ENCODE data around the gene ADORA3. TPM values are rescaled to one million over a fixed set of nuclear protein-coding genes. Genes with fewer than 3 reads are reported as not detected.

The ADORA3 gene
- total RNA-seq, 1 donor from 2014 or later, result not detected

- H3K4me3 Mint-ChIP-seq, result no peak overlapping the region
- DNase-seq (ENCODE audit: low spot score), result no peak
- no peaks in the 10 kb centered on the region for H3K27me3 Mint-ChIP-seq (ENCODE audit: insufficient read depth, low read depth)
- Histone ChIP-seq H3K9me3 (ENCODE audit: low read depth) (no peaks in the 10 kb centered on the region), H3F3A (ENCODE audit: low read depth) (peaks cover 8% of the 10 kb centered on the region), H3K9ac (no peak overlapping the region), H3K79me2 (ENCODE audit: low read depth) (no peaks in the 10 kb centered on the region), H3K27me3 (no peaks in the 10 kb centered on the region), H3K27ac (no peak overlapping the region), H3K4me3 (no peak overlapping the region), H3K4me1 (no peaks in the 10 kb centered on the region), H2AFZ (replicated peaks) (no peak overlapping the region), H4K20me1 (ENCODE audit: low read depth) (no peaks in the 10 kb centered on the region), H3K4me2 (no peak overlapping the region), H3K36me3 (no peaks in the 10 kb centered on the region)
- H3K36me3 Mint-ChIP-seq, result peaks cover 5% of the 10 kb centered on the region
- no peak overlapping the region for H3K27ac Mint-ChIP-seq
- TF ChIP-seq EZH2phosphoT487 (IDR thresholded peaks at IDR 0.05) (no peak), CTCF (IDR thresholded peaks at IDR 0.05) (no peak), EZH2 (IDR thresholded peaks at IDR 0.05) (no peak)
- no peaks in the 10 kb centered on the region for H3K4me1 Mint-ChIP-seq
- H3K9me3 Mint-ChIP-seq, result no peaks in the 10 kb centered on the region
These were observed 37.0 kb downstream of the ADORA3 start for GRCh38 chr1:111466480-111466879.

GRCh38 chr1:111465754-111466153 lies 37.7 kb downstream of the ADORA3 start:
- no peaks in the 10 kb centered on the region for H3K27me3 ChIP-seq

GRCh38 chr1:111463029-111463683 lies 40.3 kb downstream of the ADORA3 start:
- no peaks in the 10 kb centered on the region for H3K9me3 Mint-ChIP-seq
- no peaks in the 10 kb centered on the region for H3K27me3 Mint-ChIP-seq (ENCODE audit: insufficient read depth, low read depth)
- H3K4me1 Mint-ChIP-seq, result no peaks in the 10 kb centered on the region
- no peak for DNase-seq (ENCODE audit: low spot score)
- Histone ChIP-seq H2AFZ (replicated peaks) (no peak overlapping the region), H4K20me1 (ENCODE audit: low read depth) (no peaks in the 10 kb centered on the region), H3F3A (ENCODE audit: low read depth) (peaks cover 8% of the 10 kb centered on the region), H3K79me2 (ENCODE audit: low read depth) (no peaks in the 10 kb centered on the region), H3K36me3 (no peaks in the 10 kb centered on the region), H3K4me3 (no peak overlapping the region), H3K4me2 (no peak overlapping the region), H3K27ac (no peak overlapping the region), H3K9ac (no peak overlapping the region), H3K4me1 (no peaks in the 10 kb centered on the region), H3K9me3 (ENCODE audit: low read depth) (no peaks in the 10 kb centered on the region), H3K27me3 (no peaks in the 10 kb centered on the region)
- H3K27ac Mint-ChIP-seq, result no peak overlapping the region
- H3K36me3 Mint-ChIP-seq, result peaks cover 12% of the 10 kb centered on the region
- no peak for TF ChIP-seq EZH2phosphoT487 (IDR thresholded peaks at IDR 0.05)
- TF ChIP-seq CTCF (IDR thresholded peaks at IDR 0.05), result no peak
- no peak for TF ChIP-seq EZH2 (IDR thresholded peaks at IDR 0.05)
- no peak overlapping the region for H3K4me3 Mint-ChIP-seq

More at GRCh38 chr1:111465754-111466153, 37.7 kb downstream of the ADORA3 start:
- Histone ChIP-seq H3K36me3 (no peaks in the 10 kb centered on the region), H4K20me1 (ENCODE audit: low read depth) (no peaks in the 10 kb centered on the region), H3K79me2 (ENCODE audit: low read depth) (no peaks in the 10 kb centered on the region), H3K4me2 (no peak overlapping the region), H3K9ac (no peak overlapping the region), H3K27ac (no peak overlapping the region), H3K9me3 (ENCODE audit: low read depth) (no peaks in the 10 kb centered on the region), H3K4me3 (no peak overlapping the region), H2AFZ (replicated peaks) (no peak overlapping the region), H3K4me1 (no peaks in the 10 kb centered on the region), H3F3A (ENCODE audit: low read depth) (peaks cover 8% of the 10 kb centered on the region)
- Mint-ChIP-seq H3K4me3 (no peak overlapping the region), H3K4me1 (no peaks in the 10 kb centered on the region), H3K27me3 (ENCODE audit: insufficient read depth, low read depth) (no peaks in the 10 kb centered on the region), H3K27ac (no peak overlapping the region), H3K9me3 (no peaks in the 10 kb centered on the region), H3K36me3 (peaks cover 5% of the 10 kb centered on the region)
- TF ChIP-seq EZH2 (IDR thresholded peaks at IDR 0.05) (no peak), CTCF (IDR thresholded peaks at IDR 0.05) (no peak), EZH2phosphoT487 (IDR thresholded peaks at IDR 0.05) (no peak)
- DNase-seq (ENCODE audit: low spot score), result no peak
